ENCODE measurements around the gene STUM.
"Not testable (repeated sequence)": the region's sequence is repeated elsewhere in the genome, so short reads cannot be mapped to it uniquely, and the experiment has no call there.

Gene STUM

DNA sequence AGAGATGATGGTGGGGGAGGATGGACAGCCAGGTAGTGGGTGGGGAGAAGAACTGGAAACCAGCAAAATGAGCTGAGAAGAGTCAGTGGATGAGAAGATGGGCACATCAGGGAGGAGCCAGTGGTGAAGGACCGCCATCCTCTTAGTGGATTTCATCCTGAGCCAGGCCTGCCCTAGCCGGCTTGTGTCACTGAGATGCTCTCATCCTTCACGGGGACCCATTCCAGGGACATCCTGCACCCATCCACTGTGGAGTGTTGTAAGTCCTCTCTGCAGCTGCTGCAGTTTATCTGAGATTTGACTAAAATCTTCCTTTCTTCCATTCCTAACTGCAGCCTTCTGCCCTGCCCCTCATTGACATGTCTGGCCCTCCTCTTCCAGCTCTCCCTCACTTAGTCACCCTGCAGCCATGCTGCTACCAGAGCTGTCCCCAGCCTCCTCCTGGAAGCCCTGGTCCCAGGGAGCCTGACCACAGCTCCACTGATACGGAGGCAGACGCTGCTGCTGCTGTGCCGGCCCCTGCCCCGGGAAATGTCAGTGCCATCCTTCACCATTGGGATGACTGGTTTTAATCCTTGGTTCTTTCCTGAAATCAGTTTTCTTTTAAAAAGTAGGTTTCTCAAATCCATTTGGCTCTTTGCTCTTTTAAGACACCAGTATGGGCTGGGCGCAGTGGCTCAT lies 33.2 kb downstream of the STUM start:
- DNase-seq (ENCODE audit: low read depth in 2 of 2): no peak

DNA sequence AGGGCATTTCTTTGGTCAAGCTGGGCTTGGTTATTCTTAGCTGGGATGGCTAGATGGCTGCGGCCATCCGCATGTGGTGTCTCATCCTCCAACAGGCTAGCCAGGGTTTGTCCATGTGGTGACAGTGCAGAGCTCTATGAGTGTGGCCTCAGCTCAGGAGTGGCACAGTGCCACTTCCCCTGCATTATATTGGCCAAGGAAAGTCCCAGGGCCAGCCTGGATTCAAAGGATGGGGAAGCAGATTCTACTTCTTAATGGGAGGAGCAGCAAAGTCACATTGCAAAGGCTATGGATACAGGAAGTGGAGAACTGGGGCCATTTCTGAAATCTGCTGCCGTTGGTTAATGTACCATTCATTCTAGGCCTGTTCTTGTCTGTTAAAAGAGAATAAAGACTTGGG lies 34.4 kb downstream of the STUM start:
- DNase-seq (ENCODE audit: low read depth in 2 of 2): no peak

DNA sequence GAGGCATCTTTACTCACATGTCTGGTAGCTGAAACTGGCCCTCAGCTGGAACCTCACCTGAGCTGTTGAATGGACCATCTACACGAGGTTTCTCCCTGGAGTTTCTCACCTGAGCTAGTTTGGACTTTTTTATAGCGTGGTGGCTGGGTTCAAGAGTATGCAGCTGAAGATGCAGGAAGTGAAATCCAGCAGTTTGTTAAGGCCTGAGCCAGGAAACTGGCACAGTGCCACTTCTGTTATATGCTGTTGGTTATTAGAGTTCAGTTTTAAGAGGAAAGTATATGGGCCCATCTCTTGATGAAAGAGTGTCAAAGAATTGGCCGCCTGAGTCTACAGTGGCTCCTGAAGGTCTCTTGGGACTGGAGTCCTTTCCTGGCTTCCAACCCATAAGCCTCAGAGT lies 35.6 kb downstream of the STUM start:
- DNase-seq (ENCODE audit: low read depth in 2 of 2): no peak

DNA sequence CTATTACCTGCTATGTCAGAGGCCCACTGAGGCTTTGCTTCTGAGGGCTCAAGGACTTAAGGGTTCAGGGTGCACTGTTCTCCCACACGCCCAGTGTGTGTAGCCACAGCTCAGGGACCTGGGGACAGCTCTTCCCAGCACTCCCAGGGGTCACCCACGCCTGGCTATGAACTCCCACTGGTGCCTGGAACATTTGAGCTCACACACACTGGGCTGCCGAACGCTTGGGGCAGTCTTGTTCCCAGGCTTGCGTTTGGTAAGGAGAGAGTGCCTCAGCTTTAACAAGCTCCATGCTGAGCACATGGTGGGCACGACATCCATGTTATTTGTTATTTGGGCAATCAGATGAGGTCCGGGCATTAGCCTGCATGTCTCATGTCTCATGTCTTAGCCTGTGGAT lies 37.6 kb downstream of the STUM start:
- no peak for DNase-seq (ENCODE audit: low read depth in 2 of 2)

DNA sequence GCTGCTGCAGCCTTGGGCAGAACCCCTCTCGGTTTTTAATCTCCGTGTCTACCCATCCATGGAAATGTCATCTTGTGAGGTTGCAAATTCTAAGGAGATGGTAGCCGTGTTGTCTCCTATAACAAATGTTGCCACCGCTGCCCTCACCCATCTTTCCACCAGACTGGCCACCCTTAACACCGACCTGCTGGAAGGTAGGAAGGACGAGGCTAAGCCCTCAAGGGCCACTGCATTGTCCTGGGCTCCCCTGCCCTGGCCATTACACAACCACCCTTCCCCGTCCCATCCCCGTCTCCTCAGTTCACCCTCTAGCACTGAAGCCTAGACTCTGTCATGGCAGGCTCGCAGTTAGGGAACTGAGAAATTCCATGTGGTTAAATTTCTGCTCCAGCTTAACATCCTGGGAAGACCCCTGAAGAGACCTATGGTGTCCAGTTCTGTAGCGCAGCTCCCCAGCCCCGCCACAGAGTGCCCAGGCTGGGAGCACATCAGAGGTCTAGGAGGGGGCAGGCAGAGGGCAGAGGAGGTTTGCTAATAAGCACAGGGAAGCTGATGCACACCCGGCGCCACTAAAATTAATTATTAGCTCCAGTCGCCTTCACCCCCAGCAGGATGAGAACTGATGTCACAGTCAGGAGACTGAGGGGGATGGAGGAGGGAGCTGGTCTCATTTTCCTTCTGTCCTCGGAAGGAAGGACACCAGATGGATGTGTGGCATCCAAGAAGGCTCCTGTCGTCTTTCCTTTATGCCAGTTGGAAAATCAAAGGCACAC lies 38.3 kb downstream of the STUM start:
- no peak for DNase-seq (ENCODE audit: low read depth in 2 of 2)

DNA sequence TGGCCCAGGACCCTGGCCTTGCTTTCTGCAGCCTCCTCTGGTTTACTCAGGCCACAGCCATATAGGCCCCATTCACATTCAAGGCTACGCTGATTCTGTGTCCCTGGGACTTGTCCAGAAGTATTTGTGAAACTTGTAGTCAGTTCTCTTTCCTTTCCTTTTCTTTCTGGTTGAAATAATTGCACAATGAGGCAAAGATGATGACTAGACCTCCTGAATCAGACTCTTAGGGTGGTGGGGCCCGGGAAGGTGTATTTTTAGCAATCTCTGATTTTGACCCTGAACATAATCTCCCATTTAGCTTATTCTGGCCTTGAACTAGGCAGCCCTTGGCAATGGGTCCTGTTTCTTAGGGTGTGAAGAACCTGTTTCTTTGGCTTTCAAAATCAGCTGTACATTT lies 39.9 kb downstream of the STUM start:
- no peak for DNase-seq (ENCODE audit: low read depth in 2 of 2)

DNA sequence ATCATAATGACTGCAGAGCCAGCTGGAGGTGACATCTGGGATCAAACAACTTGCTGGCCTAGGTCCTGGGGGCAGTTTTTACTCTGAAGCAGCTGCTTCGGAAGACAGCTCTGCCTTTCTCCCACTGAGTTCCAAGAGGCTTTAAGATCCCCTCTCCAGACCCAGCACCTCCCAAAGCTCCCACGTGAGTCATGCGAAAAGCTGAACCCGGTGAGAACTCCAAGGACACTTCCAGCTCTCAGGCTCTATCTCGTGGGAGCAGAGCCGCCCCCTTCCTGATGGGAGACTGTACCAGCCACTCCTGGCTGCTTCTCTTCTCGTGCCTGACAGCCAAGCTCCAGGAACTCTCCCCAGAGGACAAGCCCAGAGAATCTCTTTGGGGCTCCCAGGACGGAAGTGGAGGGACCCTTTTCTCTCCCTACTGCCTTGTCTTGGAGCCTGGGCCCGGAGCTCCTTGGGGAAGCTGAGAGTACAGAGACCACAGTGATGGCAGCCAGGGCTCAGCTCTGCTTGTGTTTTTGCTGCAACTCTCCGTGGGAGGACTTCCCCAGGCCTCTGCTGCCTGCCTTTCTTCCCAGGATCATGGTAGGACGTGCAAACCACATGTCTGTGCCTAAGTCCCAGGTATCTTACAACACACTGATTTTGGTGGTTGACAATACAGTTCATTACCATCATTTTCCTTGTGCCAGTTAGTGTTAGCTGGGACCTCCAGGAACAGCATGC lies 40.6 kb downstream of the STUM start:
- DNase-seq (ENCODE audit: low read depth in 2 of 2): no peak

DNA sequence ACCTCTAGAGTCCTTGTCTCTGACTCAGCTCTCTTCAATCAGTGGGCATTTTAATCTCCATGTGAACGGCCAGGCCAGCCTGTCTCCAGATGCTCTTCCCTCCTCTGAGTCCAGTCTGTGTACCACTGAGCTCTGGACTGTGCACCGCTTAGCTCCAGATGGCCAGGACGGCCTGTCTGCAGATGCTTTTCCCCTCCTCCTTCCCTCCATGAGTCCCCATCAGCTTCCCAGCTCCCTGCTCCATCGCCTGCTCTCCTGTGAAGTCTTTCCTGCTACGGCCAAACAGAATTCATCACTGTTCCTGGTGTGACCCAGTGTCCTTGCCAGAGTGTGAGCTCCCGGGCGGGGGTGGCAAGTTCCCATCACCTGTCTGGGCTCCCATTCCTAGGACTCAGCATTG lies 42.0 kb downstream of the STUM start:
- DNase-seq (ENCODE audit: low read depth in 2 of 2): no peak

DNA sequence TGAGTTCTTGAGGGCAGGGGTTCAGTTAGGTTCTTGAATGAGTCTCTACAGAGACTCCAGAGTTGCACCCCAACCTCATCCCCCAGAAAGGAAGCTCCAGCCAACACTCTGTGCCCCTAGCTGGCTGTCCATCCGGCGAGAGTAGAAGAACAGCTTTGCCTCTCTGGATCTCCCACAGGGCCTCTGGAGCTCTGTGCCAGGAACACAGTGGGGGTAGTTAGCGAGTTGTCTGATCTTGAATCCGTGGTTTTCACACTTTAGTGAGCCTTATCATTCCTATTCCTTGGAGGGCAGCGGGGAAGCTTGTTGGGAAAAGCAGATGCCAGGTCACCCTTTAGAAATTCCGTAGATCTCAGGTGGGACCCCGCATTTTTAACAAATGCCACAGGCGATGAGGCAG lies 45.0 kb downstream of the STUM start:
- no peak for DNase-seq (ENCODE audit: low read depth in 2 of 2)

DNA sequence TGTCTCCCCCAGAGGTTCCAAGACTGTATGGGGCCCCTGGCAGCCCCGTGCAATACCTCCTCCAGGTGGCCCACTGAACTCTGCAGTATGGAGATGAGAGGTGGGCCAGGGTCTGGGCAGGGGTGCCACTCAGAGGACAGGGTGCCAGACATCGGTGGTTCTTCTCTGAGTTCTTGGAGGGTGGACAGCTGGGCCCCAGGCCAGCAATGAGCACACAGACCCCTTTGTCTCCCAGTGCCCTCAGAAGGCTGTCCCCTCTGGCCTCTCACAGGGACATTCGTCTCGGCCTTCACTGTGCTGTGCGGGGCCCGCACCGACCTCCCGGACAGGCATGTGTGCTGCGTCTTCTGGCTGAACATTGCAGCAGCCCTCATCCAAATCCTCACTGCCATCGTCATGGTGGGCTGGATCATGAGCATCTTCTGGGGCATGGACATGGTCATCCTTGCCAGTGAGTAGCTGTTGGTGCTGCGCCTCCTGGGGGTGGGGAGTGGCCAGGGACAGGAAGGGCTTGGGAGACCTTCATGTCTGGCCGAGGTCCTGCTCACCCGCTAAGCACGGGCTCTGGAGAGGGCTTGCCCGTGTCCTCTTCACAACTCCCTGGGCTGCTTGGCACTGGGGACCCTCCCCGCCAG lies 48.1 kb downstream of the STUM start:
- no peak for DNase-seq (ENCODE audit: low read depth in 2 of 2)

DNA sequence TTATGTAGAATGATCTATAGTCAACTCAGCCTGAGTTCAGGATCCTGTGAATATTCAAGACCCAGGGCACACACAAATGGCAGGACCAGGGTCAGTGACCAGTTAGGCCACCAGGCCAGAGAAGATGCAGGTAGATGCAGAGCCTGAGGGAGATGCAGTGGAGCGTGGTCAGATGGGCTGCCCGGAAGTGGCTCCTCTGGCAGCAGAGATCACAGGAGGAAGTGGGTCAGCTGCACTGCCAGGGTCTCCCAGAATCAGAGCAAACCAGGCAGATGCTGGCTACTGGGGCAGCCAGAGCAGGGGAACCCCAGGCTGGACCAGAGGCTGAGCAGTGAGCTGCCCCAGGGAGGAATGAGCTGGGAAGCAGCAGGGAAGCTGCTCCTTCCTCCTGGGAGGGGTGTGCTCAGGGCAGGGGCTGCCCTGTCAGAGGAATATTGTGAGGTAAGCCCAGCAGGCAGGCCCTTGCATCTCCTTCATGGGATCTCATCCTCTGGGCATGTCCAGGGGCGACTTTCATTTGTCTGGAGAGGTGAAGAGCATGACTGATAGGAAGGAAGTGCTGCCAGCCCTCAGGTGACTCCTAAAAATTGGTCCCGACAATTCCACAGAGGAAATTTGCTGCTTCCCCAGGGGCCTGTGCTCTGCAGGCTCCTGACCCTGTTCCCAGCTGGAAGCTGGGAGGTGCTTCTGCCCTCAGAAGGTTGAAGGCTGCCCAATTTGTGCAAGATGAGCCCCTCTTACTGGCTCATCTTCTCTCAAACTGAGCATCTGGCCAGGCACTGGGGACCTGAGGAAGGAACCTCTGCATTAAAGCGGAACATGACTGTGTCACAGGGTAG lies 49.3 kb downstream of the STUM start:
- no peak for DNase-seq (ENCODE audit: low read depth in 2 of 2)

DNA sequence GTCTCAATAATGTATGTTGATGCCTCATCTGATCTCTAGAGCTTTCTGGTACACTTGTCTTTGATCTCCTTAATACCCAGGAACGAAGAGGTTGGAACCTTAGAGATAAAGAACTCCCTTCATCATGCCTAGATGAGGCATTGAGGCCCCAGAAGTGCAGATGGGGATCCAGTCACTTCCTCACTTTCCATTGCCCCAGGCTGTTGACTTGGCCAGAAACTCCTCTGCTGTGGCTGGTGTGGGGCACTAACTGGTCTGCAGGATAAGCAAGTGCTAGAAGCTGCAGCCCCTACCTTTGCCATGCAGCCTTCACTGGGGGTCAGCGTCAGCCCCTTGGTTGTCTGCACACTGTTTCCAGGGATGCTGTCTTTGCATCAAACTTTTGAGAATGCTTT lies 49.9 kb downstream of the STUM start:
- DNase-seq (ENCODE audit: low read depth in 2 of 2): no peak

DNA sequence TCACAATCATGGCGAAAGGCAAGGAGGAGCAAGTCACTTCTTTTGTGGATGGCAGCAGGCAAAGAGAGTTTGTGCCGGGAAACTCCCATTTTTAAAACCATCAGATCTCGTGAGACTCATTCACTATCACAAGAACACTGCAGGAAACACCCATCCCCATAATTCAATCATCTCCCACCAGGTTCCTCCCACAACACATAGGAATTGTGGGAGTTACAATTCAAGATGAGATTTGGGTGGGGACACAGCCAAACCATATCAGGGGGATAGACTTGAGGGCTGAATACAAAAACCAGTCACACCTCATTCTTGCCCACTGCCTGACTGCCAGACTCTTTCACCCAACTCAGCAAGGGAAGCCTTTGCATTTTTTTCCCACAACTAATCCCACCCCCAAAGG lies 50.4 kb downstream of the STUM start:
- not testable (repeated sequence) for DNase-seq (ENCODE audit: low read depth in 2 of 2)

DNA sequence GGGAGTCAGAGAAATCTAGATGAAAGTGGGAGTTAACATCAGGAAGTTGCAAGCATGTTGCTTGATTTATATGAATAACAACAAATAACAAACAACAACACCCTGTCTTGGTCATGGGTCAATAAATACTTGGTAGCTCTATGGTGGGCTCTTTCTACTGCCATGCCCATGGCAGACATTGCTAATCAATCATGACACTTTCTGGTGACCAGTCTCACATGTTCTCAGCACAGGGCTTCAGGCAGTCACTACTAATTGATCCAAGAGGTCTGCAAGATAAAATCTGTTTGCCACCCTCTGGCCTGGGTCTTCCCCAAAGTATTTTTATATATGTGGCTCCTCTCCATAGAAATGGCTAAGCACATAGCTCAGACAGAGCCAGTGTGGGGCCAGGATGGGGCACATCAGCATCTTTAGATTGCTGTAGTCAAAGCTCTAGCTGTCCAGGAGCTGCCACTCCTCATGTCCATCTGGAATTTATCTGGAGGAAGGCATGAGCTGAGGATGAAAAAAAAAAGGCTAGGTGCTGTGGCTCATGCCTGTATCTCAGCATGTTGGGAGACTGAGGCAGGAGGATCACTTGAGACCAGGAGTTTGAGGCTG lies 51.2 kb downstream of the STUM start:
- no peak for DNase-seq (ENCODE audit: low read depth in 2 of 2)

DNA sequence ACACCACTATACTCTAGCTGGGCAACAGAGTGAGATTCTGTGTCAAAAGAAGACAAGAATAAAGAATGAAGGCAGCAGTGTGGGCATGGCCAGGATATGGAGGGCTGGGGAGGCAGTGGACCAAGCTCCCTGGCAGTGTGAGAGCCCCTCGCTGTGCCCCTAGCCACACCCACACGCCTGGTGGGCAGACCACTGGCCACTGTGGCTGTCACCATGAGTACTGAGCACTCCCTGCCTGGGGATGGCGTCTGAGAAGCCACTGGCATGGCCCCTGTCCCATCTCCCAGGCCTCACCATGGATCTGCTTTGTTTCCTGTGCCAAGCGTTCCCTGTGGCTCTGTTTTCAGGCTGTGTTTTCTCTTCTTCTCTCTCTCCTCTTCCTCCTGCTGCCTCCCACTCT lies 51.7 kb downstream of the STUM start:
- no peak for DNase-seq (ENCODE audit: low read depth in 2 of 2)

DNA sequence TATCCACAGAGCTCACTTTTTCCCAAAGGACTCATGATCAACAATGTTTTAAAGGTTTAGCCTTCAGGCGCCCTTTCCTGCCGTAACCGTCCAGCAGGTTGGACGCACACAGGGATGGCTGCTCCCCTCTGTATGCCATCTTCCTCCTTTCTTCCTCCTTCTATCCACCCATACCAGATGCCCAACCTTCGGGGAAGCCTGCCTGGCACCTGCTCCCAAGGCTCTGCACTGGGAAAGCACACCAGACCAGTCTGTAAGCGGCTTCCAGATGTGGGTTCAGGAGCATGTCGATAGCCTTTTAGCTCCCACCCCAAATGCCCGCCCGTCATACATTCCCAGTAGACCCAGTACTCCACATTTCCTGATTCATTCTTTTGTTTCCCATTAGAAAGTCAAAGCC lies 52.9 kb downstream of the STUM start:
- no peak for DNase-seq (ENCODE audit: low read depth in 2 of 2)

DNA sequence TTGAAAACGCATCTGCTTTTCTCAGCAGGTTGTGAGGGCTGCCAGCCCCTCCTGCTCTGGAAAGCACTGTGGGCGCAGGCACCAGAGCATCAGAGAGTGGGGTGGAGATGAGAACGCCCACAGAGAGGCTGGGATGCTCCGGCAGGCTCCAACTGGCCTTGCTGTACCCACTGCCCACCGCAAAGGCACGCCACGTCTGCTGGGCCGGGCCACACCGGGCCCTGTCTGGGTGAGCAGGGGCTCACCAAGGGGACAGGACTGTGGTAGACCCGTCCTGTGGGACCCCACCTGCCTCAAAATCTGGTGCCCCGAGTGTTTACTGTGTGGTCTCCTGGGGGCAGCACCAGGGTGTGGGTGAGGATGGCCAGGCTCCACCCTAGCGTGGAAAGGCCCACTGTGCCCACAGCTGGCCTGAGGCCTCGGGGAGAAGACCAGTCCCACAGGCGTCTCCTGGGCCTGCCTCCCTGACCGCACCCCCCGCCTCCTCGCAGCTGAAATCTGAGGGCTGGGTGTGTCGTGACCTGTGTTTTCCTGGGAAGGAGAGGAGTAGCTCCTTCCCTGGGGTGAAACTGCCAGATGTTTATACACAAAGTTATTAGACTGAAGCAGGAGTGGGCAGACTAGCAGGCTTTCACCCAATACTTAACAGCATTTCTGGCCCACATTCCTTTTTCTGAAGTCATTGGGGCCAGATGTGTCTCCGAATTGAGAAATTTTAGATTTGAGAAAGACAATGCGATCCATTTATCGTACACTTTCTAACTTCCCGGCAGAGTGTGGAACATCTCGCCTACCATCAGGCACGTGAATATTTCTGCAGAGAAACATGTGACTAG lies 53.8 kb downstream of the STUM start:
- no peak for DNase-seq (ENCODE audit: low read depth in 2 of 2)

DNA sequence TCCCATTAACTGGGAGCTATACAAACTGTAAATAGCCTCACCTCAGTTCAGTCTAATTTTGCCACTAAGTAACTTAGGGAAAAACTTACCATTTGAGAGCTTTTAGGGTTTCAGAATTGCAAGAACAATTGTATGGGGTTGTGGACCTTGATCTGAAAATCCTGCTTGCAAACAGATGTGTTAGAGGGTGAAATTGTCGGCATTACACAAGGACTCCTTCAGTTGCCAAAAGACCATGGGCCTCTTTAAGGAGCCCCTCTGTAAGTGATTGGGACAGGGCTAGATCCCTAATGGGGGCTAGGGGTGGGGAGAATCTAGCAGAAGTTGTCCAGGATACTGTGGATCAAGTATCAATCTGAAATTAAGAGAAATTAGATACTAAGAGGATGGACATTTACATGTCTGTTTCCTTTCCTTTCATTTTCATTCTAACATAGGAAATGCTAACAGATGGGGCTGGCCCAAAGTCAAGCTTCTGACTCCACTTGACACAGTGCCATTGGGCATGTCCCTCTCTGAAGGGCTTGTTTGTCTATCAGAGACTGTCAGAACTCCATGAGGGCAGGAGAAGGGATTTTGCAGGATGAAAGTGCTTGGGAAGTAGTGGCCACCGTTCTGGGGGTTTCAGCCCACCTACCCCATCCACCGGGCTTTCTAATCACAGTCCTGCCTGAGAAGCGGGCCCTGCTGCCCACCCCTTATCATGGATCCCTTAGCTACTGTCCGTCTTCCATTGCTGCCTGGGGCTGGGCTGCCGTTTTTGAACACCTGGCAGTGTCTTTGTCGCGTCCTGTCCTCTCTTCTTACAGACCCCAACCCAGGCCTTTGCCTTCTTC lies 54.7 kb downstream of the STUM start:
- no peak for DNase-seq (ENCODE audit: low read depth in 2 of 2)

DNA sequence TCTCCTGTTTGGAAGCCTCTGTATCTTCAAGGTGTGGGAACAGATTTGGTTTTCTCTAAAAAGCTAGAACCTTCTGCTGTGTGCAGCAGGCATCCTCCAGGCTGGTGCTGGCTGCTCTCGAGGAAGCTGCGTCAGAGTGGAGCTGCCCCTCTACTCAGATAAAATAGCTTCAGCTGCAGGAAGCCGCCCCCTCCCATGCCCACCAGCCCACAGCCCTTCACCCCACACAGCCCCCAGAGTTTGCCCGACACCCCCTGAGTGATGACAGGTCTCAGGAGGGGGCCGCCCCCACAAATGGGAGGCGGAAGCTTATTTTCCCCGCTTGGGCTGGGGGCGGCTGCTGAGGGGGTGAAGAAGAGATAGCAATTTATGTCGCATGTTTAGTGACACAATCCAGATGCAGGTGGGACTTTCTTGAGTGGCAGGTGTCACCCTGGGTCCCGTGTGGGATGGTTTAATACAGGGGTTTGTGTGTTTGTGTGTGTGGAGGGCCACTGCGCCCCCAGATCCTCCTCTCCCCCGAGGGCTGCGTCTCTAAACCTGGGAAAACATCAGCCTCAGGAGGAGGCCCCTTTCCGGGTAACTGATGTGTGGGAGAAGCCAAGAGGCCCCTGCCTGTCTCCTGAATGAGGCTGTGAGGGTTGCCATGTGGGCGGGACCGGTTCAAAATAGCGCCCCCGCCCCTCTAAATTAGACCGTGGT lies 55.4 kb downstream of the STUM start:
- DNase-seq (ENCODE audit: low read depth in 2 of 2): no peak
